ENCODE results near the gene ZNF471. TPM values are rescaled to one million over a fixed set of nuclear protein-coding genes. Genes with fewer than 3 reads are reported as not detected.

Gene ZNF471
- total RNA-seq, 1 donor from 2014 or later = 4.8 TPM

DNA sequence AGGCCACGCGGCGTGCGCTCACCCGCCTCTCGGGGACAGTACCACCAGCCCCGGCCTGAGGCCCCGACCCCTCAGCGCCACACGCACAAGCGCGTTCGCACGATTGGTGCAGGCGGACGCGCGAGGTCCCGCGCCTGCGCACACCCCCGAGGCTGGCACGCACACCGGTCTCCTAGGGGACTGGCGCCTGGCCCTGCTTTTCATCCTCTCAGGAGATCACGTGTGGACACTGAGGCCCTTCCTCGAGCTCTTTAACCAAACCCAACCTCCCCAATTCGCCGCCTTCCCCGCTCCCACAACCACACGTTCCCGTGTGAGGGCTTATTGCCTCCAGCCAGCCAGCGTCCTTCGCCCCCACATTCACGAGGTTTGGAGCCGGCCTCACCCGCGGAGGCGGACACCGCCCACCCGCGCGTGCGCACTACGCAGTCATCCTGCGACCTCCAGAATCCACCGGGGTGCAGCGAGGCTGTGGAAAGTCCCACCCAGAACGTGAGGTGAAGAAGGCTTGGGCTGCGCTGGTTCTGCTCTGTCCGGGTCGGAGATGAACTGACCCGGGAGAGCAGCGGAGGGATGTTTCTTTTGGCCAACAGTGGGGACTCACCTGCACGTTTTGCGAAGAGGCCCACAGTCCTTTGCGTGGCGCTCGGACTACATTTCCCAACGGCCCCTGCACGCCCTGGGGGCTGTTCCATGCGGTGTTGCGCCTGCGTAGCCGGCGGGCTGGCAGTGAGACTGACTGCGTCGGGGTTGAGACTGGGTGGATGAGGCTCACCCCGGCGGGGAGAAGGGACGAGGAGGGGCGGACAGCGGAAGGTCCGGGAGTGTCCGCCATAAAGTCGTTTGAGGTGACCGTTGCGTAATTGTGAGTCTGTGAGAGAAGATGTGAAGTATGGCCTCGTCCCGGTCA, 30.0 kb upstream of the ZNF471 start:
- Histone ChIP-seq H3K4me3 (peak overlapping the region; percentile 61 to 80), H3K27me3 (no peaks in the 10 kb centered on the region), H3K4me1 (peaks cover 0 to 7% of the 10 kb centered on the region in 2 donors), H3K36me3 (no peaks in the 10 kb centered on the region), H3K9me3 (peaks cover 44 to 76% of the 10 kb centered on the region in 2 donors), H3K27ac (peak overlapping the region; percentile 52 to 84)
- intact Hi-C loops (cut with DNase I) = loop anchor here (1.0 to 2.0 kb wide), 4 partner anchors 31 to 85 kb away; partner anchors contain the start of genes ZFP28, ZNF582 and ZNF583
- peak; percentile 57 to 91 for DNase-seq (ENCODE audit: low spot score in 2 of 2)
- TF ChIP-seq, protein P1, sequence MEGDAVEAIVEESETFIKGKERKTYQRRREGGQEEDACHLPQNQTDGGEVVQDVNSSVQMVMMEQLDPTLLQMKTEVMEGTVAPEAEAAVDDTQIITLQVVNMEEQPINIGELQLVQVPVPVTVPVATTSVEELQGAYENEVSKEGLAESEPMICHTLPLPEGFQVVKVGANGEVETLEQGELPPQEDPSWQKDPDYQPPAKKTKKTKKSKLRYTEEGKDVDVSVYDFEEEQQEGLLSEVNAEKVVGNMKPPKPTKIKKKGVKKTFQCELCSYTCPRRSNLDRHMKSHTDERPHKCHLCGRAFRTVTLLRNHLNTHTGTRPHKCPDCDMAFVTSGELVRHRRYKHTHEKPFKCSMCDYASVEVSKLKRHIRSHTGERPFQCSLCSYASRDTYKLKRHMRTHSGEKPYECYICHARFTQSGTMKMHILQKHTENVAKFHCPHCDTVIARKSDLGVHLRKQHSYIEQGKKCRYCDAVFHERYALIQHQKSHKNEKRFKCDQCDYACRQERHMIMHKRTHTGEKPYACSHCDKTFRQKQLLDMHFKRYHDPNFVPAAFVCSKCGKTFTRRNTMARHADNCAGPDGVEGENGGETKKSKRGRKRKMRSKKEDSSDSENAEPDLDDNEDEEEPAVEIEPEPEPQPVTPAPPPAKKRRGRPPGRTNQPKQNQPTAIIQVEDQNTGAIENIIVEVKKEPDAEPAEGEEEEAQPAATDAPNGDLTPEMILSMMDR (IDR thresholded peaks at IDR 0.05) = no peak

DNA sequence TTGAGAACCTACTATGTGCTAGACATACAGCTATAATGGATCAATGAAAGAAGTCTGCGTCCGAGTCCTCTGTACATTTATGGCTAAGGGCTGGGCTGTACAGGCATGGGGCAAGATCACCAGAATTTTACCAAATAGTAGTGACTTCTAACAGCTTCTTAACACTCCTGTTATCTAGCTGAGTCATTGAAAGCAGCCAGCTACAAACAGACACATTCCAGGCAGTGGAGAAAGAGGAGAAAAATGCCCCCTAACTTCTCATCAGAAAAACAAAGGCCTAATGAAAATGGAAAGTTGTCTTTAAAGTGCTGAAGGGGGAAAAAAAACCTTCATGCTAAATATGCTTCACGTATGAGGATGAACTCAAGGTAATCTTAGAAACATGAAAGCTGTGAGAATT, 16.3 kb upstream of the ZNF471 start:
- TF ChIP-seq, protein P1 (IDR thresholded peaks at IDR 0.05) = no peak
- H3K27me3 ChIP-seq = no peaks in the 10 kb centered on the region
- H3K36me3 ChIP-seq = peaks cover 20 to 47% of the 10 kb centered on the region in 2 donors
- H3K4me3 ChIP-seq = no peak overlapping the region
- no peak for DNase-seq (ENCODE audit: low spot score in 2 of 2)
- H3K4me1 ChIP-seq = no peaks in the 10 kb centered on the region
- intact Hi-C loops (cut with DNase I) = no loop called here
- H3K27ac ChIP-seq = no peak overlapping the region
- H3K9me3 ChIP-seq = peaks cover 71 to 93% of the 10 kb centered on the region in 2 donors

DNA sequence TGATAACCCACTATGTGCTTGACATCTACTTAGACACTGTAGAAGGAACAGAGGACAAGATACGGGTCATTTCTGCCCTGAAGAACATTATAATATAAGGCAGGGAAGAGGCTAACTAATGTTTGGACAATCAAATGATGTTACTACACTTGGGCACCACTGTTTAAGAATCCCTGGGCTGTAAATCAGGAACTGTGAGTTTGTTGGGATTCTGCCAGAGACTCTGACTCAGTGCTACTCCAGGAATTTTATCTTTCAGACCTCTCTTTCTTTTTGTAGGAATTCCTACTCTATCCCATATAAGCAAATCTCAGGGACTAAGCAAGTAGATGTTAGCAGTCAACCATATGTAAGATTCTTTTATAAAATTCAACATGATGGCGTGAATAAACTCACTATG, 3.1 kb upstream of the ZNF471 start:
- intact Hi-C loops (cut with DNase I) = no loop called here
- H3K27ac ChIP-seq = no peak overlapping the region
- peaks cover 3 to 58% of the 10 kb centered on the region in 2 donors for H3K9me3 ChIP-seq
- no peaks in the 10 kb centered on the region for H3K27me3 ChIP-seq
- H3K4me1 ChIP-seq = peaks cover 0 to 5% of the 10 kb centered on the region in 2 donors
- no peak overlapping the region for H3K4me3 ChIP-seq
- no peaks in the 10 kb centered on the region for H3K36me3 ChIP-seq
- DNase-seq (ENCODE audit: low spot score in 2 of 2) = no peak
- TF ChIP-seq, protein P1 (IDR thresholded peaks at IDR 0.05) = no peak

DNA sequence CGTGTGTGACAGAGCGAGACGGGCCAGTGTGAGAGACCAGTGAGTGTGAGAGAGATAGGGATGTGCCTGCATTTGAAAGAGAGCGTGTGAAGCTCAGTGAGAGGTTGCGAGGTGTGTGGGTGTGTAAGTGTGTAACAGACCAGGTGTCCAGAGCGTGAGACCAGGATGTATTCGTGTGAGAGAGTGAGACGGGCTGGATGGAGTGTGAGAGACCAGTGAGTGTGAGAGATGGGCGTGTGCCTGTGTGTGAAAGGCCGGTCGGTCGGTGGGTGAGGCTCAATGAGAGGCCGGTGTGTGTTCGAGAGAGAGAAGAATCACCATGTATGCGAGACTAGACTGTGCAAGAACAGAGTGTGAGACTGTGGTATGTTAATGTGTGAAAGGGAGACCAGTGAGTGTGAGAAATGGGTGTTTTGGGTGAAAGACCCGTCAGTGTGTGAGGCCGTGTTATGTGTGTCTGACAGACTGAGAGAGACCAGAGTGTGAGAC, 679 bp downstream of the ZNF471 start:
- H3K36me3 ChIP-seq = peaks cover 14 to 19% of the 10 kb centered on the region in 2 donors
- intact Hi-C loops (cut with DNase I) = loop anchor here (2.0 kb wide), 1 partner anchor 32 kb away; the partner anchor contains the start of gene ZNF667
- TF ChIP-seq, protein P1 (IDR thresholded peaks at IDR 0.05) = no peak
- H3K9me3 ChIP-seq = peaks cover 9 to 53% of the 10 kb centered on the region in 2 donors
- DNase-seq (ENCODE audit: low spot score in 2 of 2) = no peak
- H3K4me1 ChIP-seq = peaks cover 0 to 5% of the 10 kb centered on the region in 2 donors
- peak overlapping the region; percentile 92 to 100 for H3K27ac ChIP-seq
- peak overlapping the region; percentile 56 to 94 for H3K4me3 ChIP-seq
- no peaks in the 10 kb centered on the region for H3K27me3 ChIP-seq

DNA sequence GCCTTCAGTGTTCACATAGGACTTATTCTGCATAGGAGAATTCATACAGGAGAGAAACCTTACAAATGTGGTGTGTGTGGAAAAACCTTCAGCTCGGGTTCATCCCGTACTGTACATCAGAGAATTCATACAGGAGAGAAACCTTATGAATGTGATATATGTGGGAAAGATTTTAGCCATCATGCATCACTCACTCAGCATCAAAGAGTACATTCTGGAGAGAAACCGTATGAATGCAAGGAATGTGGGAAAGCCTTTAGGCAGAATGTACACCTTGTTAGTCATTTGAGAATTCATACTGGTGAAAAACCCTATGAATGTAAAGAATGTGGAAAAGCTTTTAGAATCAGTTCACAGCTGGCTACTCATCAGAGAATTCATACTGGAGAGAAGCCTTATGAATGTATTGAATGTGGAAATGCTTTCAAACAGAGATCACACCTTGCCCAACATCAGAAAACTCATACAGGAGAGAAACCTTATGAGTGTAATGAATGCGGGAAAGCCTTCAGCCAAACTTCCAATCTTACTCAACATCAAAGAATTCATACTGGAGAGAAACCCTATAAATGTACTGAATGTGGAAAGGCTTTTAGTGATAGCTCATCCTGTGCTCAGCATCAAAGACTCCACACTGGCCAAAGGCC, 17.7 kb downstream of the ZNF471 start:
- H3K27ac ChIP-seq = no peak overlapping the region
- TF ChIP-seq, protein P1 (IDR thresholded peaks at IDR 0.05) = no peak
- H3K27me3 ChIP-seq = no peaks in the 10 kb centered on the region
- intact Hi-C loops (cut with DNase I) = no loop called here
- DNase-seq (ENCODE audit: low spot score in 2 of 2) = no peak
- peaks cover 94 to 100% of the 10 kb centered on the region in 2 donors for H3K9me3 ChIP-seq
- no peak overlapping the region for H3K4me3 ChIP-seq
- no peaks in the 10 kb centered on the region for H3K4me1 ChIP-seq
- peaks cover 51 to 65% of the 10 kb centered on the region in 2 donors for H3K36me3 ChIP-seq
